Activated CD4-positive, alpha-beta T cell treated with anti-CD3 and anti-CD28 coated beads for 4 hours (primary cell): ENCODE data around the gene TK2.

ENCODE experiments used
- DNase-seq, 2 donors: peaks; one replicate each; pipeline ENCODE4 v3.0.0-alpha.2; 2020

TK2 gene

DNA sequence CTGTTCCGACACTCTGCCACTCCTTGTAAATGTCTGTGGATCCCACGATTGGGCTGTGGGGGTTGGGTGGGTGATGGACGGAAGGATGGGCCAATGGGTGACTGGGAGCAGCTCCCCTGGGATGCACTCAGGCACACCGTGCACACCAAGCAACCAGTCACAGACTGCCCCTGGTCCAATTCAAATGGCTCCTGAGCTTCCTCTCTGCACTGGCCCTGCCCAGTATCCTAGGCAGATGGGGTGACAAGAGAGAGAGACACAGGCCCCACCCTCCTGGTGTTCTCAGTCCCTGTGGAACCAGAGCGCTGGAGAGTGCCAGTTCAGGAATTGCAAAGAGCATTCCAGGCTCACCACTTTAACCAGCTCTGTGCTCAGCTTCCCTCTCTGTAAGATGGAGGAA is 90.0 kb downstream of the TK2 start:
- no peak for DNase-seq

DNA sequence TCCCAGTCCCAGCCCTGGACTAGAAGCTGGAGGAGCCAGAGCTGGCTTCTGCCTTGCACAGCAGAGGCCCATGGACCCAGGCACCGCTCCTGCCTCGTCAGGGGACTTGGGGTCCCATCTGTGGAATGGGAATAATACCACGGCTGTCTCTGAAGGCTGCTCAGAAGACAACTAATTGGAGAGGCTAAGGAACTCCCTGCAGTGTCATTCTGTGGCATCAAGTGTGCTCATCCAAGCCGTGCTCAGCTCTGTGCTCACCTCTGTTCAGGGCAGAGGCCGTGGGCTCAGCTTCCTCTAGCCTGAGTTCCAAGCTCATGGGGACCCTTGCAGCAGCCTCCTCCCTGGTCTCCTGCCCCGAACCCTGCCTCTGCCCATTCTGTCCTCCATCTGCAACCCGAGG is 91.1 kb downstream of the TK2 start:
- DNase-seq: no peak

DNA sequence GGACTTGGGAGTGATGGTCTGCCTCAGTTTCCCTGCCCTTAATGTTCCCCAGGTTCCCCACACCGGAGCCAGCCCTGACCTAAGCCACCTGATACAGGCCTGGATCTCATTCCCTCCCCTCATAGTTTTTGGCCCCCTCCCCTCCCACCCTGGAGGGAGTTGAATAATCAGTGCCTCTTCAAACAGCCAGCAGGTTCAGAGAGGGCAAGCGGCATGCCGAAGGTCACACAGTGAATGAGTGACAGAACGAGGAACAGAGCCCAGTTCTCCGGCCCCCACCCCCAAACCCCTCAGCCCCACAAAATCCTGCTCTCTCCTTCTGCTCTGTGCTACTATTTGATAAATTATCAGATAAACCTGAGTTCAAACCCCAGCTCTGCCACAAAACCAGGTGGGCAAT is 91.6 kb downstream of the TK2 start:
- no peak for DNase-seq
